ENCODE measurements around the gene LDHD. TPM values are rescaled to one million over a fixed set of nuclear protein-coding genes. Genes with fewer than 3 reads are reported as not detected.

The LDHD gene
- polyA plus RNA-seq, 3 donors: 3.7 to 6.3 (median 5.4) TPM

DNA sequence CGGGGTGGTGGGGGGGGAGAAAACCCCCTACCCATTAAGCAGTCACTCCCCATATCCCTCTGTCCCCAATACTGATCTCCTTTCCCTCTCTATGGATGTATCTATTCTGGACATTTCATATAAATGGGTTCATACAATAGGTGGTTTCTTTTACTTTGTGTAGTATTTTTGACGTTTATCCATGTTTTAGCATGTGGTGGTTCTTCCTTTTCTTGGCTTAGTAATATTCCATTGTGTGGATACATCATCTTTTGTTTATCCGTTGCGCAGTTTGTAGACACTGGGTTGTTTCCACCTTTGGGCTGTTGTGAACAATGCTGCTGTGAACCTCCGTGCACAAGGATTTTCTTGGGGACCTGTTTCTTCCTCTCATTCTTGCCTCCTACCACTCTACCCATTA lies 12.6 kb downstream of the LDHD start:
- Mint-ChIP-seq H3K9me3 (no peaks in the 10 kb centered on the region), H3K27ac (peak overlapping the region in 4 of 7 donors; percentile 1 to 96 (median 92)), H3K4me1 (peaks cover 69% of the 10 kb centered on the region), H3K4me3 (no peak overlapping the region), H3K27me3 (ENCODE audit: low read depth in 3 of 3) (peaks cover 0 to 1% (median 1%) of the 10 kb centered on the region in 3 donors), H3K36me3 (peaks cover 13 to 35% of the 10 kb centered on the region in 2 donors)
- peak overlapping the region; percentile 88 to 96 for H3K27ac ChIP-seq (ENCODE audit: low read depth in 1 of 2, low read length in 2 of 2)
- H3K4me3 ChIP-seq (replicated peaks in 1 of 3; ENCODE audit: low read depth in 2 of 3, low read length in 3 of 3): no peak overlapping the region
- TF ChIP-seq, protein P1, sequence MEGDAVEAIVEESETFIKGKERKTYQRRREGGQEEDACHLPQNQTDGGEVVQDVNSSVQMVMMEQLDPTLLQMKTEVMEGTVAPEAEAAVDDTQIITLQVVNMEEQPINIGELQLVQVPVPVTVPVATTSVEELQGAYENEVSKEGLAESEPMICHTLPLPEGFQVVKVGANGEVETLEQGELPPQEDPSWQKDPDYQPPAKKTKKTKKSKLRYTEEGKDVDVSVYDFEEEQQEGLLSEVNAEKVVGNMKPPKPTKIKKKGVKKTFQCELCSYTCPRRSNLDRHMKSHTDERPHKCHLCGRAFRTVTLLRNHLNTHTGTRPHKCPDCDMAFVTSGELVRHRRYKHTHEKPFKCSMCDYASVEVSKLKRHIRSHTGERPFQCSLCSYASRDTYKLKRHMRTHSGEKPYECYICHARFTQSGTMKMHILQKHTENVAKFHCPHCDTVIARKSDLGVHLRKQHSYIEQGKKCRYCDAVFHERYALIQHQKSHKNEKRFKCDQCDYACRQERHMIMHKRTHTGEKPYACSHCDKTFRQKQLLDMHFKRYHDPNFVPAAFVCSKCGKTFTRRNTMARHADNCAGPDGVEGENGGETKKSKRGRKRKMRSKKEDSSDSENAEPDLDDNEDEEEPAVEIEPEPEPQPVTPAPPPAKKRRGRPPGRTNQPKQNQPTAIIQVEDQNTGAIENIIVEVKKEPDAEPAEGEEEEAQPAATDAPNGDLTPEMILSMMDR (IDR thresholded peaks at IDR 0.05): no peak
- intact Hi-C loops (cut with micrococcal nuclease): no loop called here
- no peaks in the 10 kb centered on the region for H3K27me3 ChIP-seq (ENCODE audit: control insufficient read depth in 2 of 2, insufficient read depth in 2 of 2, low read length in 2 of 2)
- H3K4me2 ChIP-seq (replicated peaks; ENCODE audit: extremely low read depth, low read length, poor library complexity, severe bottlenecking): no peak overlapping the region
- peaks cover 69 to 71% of the 10 kb centered on the region in 2 donors for H3K4me1 ChIP-seq (ENCODE audit: control insufficient read depth in 1 of 2, insufficient read depth in 2 of 2, low read length in 2 of 2)
- no peaks in the 10 kb centered on the region for H4K20me1 ChIP-seq (ENCODE audit: insufficient read depth, low read length)
- H3K9ac ChIP-seq (ENCODE audit: insufficient read depth, low read length, poor library complexity, severe bottlenecking): no peak overlapping the region
- no peaks in the 10 kb centered on the region for H3K9me3 ChIP-seq (replicated peaks in 1 of 2; ENCODE audit: control insufficient read depth in 1 of 2, insufficient read depth in 1 of 2, low read length in 2 of 2)
- no peak overlapping the region for H2AFZ ChIP-seq (ENCODE audit: insufficient read depth, low read depth, low read length, poor library complexity, severe bottlenecking)
- H3K79me2 ChIP-seq (ENCODE audit: insufficient read depth, low read length): peaks cover 4% of the 10 kb centered on the region
- no peak for DNase-seq
- 100% methylated on average over 2 of the region's 5 CpGs for WGBS (ENCODE audit: insufficient coverage)
- no peaks in the 10 kb centered on the region for H3K36me3 ChIP-seq (replicated peaks in 1 of 2; ENCODE audit: control insufficient read depth in 1 of 2, insufficient read depth in 2 of 2, low read length in 2 of 2)

DNA sequence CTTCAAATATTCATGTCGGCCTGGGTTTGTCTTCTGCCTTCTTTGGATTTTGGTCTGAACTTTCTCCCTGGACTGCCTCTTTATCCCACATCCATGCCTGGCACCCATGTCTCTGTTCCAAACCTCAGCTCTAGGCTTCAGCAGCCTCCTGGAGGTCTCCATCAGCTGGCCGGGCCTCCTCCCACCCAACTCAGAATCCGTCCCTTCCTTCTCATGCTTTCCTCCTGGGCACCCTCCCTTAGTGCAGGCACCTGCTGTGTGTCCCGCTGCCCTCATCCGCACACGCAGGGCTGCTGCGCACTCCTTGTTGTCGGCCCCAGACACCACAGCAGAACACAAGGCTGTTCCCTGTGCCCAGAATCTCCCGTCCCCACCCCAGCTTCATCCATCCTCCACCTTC lies 14.0 kb downstream of the LDHD start:
- Histone ChIP-seq H2AFZ (ENCODE audit: insufficient read depth, low read depth, low read length, poor library complexity, severe bottlenecking) (no peak overlapping the region), H3K4me1 (ENCODE audit: control insufficient read depth in 1 of 2, insufficient read depth in 2 of 2, low read length in 2 of 2) (peaks cover 57 to 64% of the 10 kb centered on the region in 2 donors), H4K20me1 (ENCODE audit: insufficient read depth, low read length) (no peaks in the 10 kb centered on the region), H3K4me2 (replicated peaks; ENCODE audit: extremely low read depth, low read length, poor library complexity, severe bottlenecking) (no peak overlapping the region), H3K4me3 (replicated peaks in 1 of 3; ENCODE audit: low read depth in 2 of 3, low read length in 3 of 3) (no peak overlapping the region), H3K9ac (ENCODE audit: insufficient read depth, low read length, poor library complexity, severe bottlenecking) (no peak overlapping the region), H3K9me3 (replicated peaks in 1 of 2; ENCODE audit: control insufficient read depth in 1 of 2, insufficient read depth in 1 of 2, low read length in 2 of 2) (no peaks in the 10 kb centered on the region), H3K36me3 (replicated peaks in 1 of 2; ENCODE audit: control insufficient read depth in 1 of 2, insufficient read depth in 2 of 2, low read length in 2 of 2) (no peaks in the 10 kb centered on the region), H3K27ac (ENCODE audit: low read depth in 1 of 2, low read length in 2 of 2) (no peak overlapping the region), H3K27me3 (ENCODE audit: control insufficient read depth in 2 of 2, insufficient read depth in 2 of 2, low read length in 2 of 2) (no peaks in the 10 kb centered on the region), H3K79me2 (ENCODE audit: insufficient read depth, low read length) (peaks cover 4% of the 10 kb centered on the region)
- intact Hi-C loops (cut with micrococcal nuclease): no loop called here
- DNase-seq: no peak
- TF ChIP-seq, protein P1 (IDR thresholded peaks at IDR 0.05): no peak
- Mint-ChIP-seq H3K9me3 (no peaks in the 10 kb centered on the region), H3K4me1 (peaks cover 65% of the 10 kb centered on the region), H3K27ac (peak overlapping the region in 2 of 7 donors; percentile 33 to 65), H3K36me3 (peaks cover 10 to 27% of the 10 kb centered on the region in 2 donors), H3K27me3 (ENCODE audit: low read depth in 3 of 3) (peaks cover 0 to 1% (median 1%) of the 10 kb centered on the region in 3 donors), H3K4me3 (no peak overlapping the region)
- WGBS (ENCODE audit: insufficient coverage): 97% methylated on average over 8 of the region's 9 CpGs
